GM23338 (cell line): ENCODE results near the gene CPEB3. TPM values are rescaled to one million over a fixed set of nuclear protein-coding genes. Genes with fewer than 3 reads are reported as not detected.

Experiments
- ATAC-seq: fragments of 200-7000 bp; cut with Tn5 transposase; 3 replicates; pipeline ENCODE4 v1.9.1; 2020
- DNase-seq: peaks from one replicate; pipeline ENCODE4 v3.0.0-alpha.2; 2015; ENCODE audit warnings: low spot score
- H2AFZ ChIP-seq: fragments of 200-600 bp; sonication (generic); 2 replicates; pipeline ENCODE4 v1.8.0; 2016; ENCODE audit warnings: antibody characterized with exemption, mild to moderate bottlenecking, moderate library complexity
- H3F3A ChIP-seq: fragments of 200-600 bp; sonication (generic); replicated peaks from 2 replicates; pipeline ENCODE4 v1.8.0; 2017; ENCODE audit warnings: antibody characterized with exemption, mixed run types, low read depth
- H3K27ac ChIP-seq: fragments of 200-600 bp; sonication (generic); 2 replicates; pipeline ENCODE4 v1.6.1; 2016; ENCODE audit warnings: low read depth
- H3K27me3 ChIP-seq: fragments of 200-600 bp; sonication (generic); 2 replicates; pipeline ENCODE4 v1.8.0; 2016; ENCODE audit warnings: mild to moderate bottlenecking, mixed run types, moderate library complexity; ENCODE audit not compliant: insufficient read depth
- H3K36me3 ChIP-seq: fragments of 200-600 bp; sonication (generic); 2 replicates; pipeline ENCODE4 v1.8.0; 2016; ENCODE audit warnings: mild to moderate bottlenecking; ENCODE audit not compliant: insufficient read depth
- H3K4me1 ChIP-seq: fragments of 200-600 bp; sonication (generic); 2 replicates; pipeline ENCODE4 v1.8.0; 2016; ENCODE audit warnings: mild to moderate bottlenecking, moderate library complexity; ENCODE audit not compliant: insufficient read depth
- H3K4me2 ChIP-seq: fragments of 200-600 bp; sonication (generic); 2 replicates; pipeline ENCODE4 v1.7.1; 2017; ENCODE audit warnings: mixed run types
- H3K4me3 ChIP-seq: fragments of 200-600 bp; sonication (generic); 2 replicates; pipeline ENCODE4 v1.6.1; 2016; ENCODE audit warnings: mixed run types
- H3K79me2 ChIP-seq: fragments of 200-600 bp; sonication (generic); replicated peaks from 2 replicates; pipeline ENCODE4 v1.8.0; 2017; ENCODE audit warnings: mild to moderate bottlenecking; ENCODE audit not compliant: insufficient read depth
- H3K9me2 ChIP-seq: fragments of 200-600 bp; sonication (generic); 2 replicates; pipeline ENCODE4 v1.8.0; 2017; ENCODE audit not compliant: insufficient read depth
- H4K20me1 ChIP-seq: fragments of 200-600 bp; sonication (generic); replicated peaks from 2 replicates; pipeline ENCODE4 v1.8.0; 2017; ENCODE audit warnings: mild to moderate bottlenecking; ENCODE audit not compliant: insufficient read depth
- H3K27ac Mint-ChIP-seq: 2 replicates; pipeline ENCODE4 v1.8.0; 2020; ENCODE audit warnings: inconsistent platforms, mild to moderate bottlenecking, moderate library complexity, mixed read lengths
- H3K27me3 Mint-ChIP-seq: 3 replicates; pipeline ENCODE4 v1.8.0; 2022; ENCODE audit warnings: low read depth, mild to moderate bottlenecking, moderate library complexity, mixed read lengths, inconsistent platforms; ENCODE audit not compliant: insufficient read depth, poor library complexity
- H3K36me3 Mint-ChIP-seq: 3 replicates; pipeline ENCODE4 v1.8.0; 2021; ENCODE audit warnings: low read depth, mild to moderate bottlenecking, inconsistent platforms, moderate library complexity, mixed read lengths
- H3K4me1 Mint-ChIP-seq: 3 replicates; pipeline ENCODE4 v1.8.0; 2020; ENCODE audit warnings: mild to moderate bottlenecking, inconsistent platforms, mixed read lengths
- H3K4me3 Mint-ChIP-seq: 3 replicates; pipeline ENCODE4 v1.8.0; 2021; ENCODE audit warnings: moderate library complexity, mild to moderate bottlenecking, inconsistent platforms, mixed read lengths
- H3K9me3 Mint-ChIP-seq: 3 replicates; pipeline ENCODE4 v1.8.0; 2020; ENCODE audit warnings: moderate library complexity, mild to moderate bottlenecking, inconsistent platforms, mixed read lengths
- CREB1 ChIP-seq: fragments of 250-450 bp; sonication (Bioruptor Pico); IDR thresholded peaks from 2 replicates; pipeline ENCODE4 v1.5.0; 2020; ENCODE audit warnings: low read depth, mild to moderate bottlenecking, moderate library complexity
- ETS1 ChIP-seq: IDR thresholded peaks from 2 replicates; pipeline ENCODE4 v1.6.1; 2016; ENCODE audit warnings: antibody characterized with exemption
- EZH2phosphoT487 ChIP-seq: fragments of 200-600 bp; sonication (generic); IDR thresholded peaks from one replicate; pipeline ENCODE4 v1.8.1; 2018; ENCODE audit warnings: antibody characterized with exemption; ENCODE audit not compliant: unreplicated experiment
- NANOG ChIP-seq: IDR thresholded peaks from 2 replicates; pipeline ENCODE4 v1.6.1; 2016; ENCODE audit warnings: antibody characterized with exemption, borderline replicate concordance
- POLR2AphosphoS5 ChIP-seq: IDR thresholded peaks from 2 replicates; pipeline ENCODE4 v1.6.1; 2016; ENCODE audit warnings: antibody characterized with exemption, low read depth
- STAT1 ChIP-seq: IDR thresholded peaks from one replicate; pipeline ENCODE4 v1.6.1; 2016; ENCODE audit warnings: antibody characterized with exemption; ENCODE audit not compliant: unreplicated experiment
- ZNF114 ChIP-seq: fragments of 250-450 bp; sonication (Bioruptor Pico); IDR thresholded peaks from 2 replicates; pipeline ENCODE4 v1.5.0; 2020; ENCODE audit warnings: mild to moderate bottlenecking, moderate library complexity
- ZNF331 ChIP-seq: fragments of 250-450 bp; sonication (Bioruptor Pico); IDR thresholded peaks from 2 replicates; pipeline ENCODE4 v1.5.0; 2020; ENCODE audit warnings: low read depth, mild to moderate bottlenecking, moderate library complexity
- ZNF462 ChIP-seq: fragments of 250-450 bp; sonication (Bioruptor Pico); IDR thresholded peaks from 2 replicates; pipeline ENCODE4 v1.5.0; 2020; ENCODE audit warnings: mild to moderate bottlenecking, moderate library complexity
- polyA plus RNA-seq: library from polyadenylated mRNA; unstranded; fragments of >200 nt; fragmentation: Nextera tagmentation; extraction: Ambion mirVana; gene quantifications from 2 replicates; pipeline ENCODE4 v1.2.1, GENCODE V29; 2016
- total RNA-seq: library from RNA; depleted of rRNA; stranded (reverse); fragments of >200 nt; shearing (Covaris generic); gene quantifications from 2 replicates; pipeline ENCODE4 v1.2.3, GENCODE V29; 2014

The CPEB3 gene
- total and polyA plus RNA-seq, 2 experiments from 2014 or later = 0.74 to 1.9 TPM

- no peak for TF ChIP-seq ZNF462 (CRISPR knock-in tag)
- no peak for TF ChIP-seq CREB1 (CRISPR knock-in tag)
- no peak for TF ChIP-seq POLR2AphosphoS5
- no peak for TF ChIP-seq NANOG
- no peak for TF ChIP-seq ZNF114
- TF ChIP-seq ETS1 = no peak
- no peak for TF ChIP-seq EZH2phosphoT487
These were observed 236.1 kb downstream of the CPEB3 start (continued) for GRCh38 chr10:92054807-92055206.

- Histone ChIP-seq H3K27ac (no peak overlapping the region), H4K20me1 (no peaks in the 10 kb centered on the region; the same call in 1 of the 2 replicates), H3K4me1 (no peaks in the 10 kb centered on the region), H3F3A (no peaks in the 10 kb centered on the region), H3K9me2 (no peaks in the 10 kb centered on the region), H3K27me3 (no peaks in the 10 kb centered on the region), H3K4me2 (no peak overlapping the region), H3K4me3 (no peak overlapping the region), H3K79me2 (no peaks in the 10 kb centered on the region), H3K36me3 (no peaks in the 10 kb centered on the region), H2AFZ (no peak overlapping the region)
- Mint-ChIP-seq H3K36me3 (no peaks in the 10 kb centered on the region), H3K4me1 (peaks cover 2% of the 10 kb centered on the region), H3K27me3 (peaks cover 4% of the 10 kb centered on the region), H3K4me3 (no peak overlapping the region), H3K27ac (no peak overlapping the region), H3K9me3 (no peaks in the 10 kb centered on the region; the same call in 2 of the 3 replicates)
- DNase-seq = no peak
- ATAC-seq = peak; percentile 70
- TF ChIP-seq ZNF114 (no peak), ZNF462 (CRISPR knock-in tag) (no peak), STAT1 (no peak), ZNF331 (no peak)
These were observed 238.1 kb downstream of the CPEB3 start for GRCh38 chr10:92052741-92053140.
